GM04504 (cell line): ENCODE measurements around the gene CXXC4.

ENCODE experiments used
- DNase-seq: peaks from one replicate; pipeline ENCODE4 v3.0.0-alpha.2; 2012; ENCODE audit warnings: low read depth

CXXC4 gene

DNA sequence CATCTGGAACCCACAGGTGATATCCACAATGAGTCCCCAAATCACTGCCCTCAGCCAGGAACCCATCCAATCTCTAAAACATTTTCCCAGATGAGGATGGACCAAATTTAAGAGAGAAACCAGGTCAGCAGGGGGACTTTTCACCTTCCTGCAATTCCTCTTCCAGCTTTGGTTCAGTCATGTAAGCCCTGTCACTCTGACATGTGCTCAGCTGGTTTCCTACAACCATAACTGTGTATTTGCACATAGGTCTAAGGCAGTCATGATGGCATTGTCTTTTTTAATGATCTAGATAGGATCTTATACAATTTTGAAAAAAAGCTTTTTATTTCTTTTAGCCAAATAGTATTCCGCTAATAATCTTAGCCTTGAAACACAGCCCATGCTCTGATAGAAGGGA is 6.5 kb downstream of the CXXC4 start:
- DNase-seq = no peak

DNA sequence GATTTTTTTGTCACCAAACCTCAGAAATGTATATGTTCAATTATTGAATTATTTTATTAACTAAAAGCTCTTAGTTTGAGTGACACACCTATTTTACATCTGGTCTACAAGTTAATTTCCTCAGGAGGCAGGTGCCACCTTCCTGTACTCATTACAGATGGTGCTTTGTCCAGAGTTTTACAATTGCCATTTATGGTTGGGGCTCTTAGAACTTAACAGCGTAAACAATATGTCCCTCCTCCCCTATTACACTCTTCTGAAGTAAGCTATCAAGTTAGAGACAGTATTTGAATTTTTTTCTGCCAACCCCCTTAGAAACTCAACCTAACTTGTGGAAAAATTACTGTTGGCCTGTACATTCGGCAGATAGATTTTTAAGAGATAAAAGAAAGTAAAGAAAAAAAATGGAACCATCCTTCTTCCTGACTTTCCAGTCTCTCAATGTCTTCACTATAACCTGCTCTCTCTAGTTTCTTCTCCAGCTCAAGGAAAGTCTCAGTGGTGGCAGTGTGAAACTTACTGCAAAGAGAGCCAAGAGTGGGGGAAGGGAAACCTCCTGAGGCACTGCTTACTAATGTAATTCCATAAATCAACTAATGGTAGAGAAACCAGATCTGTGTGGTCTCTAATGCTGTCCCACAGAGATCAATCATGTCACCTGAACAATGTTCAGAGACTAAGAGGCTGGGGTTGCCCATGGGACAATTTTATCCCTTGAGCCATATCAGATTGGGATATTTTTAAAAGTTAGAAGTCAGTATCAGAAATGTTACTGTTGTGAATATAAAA is 7.8 kb downstream of the CXXC4 start:
- no peak for DNase-seq

DNA sequence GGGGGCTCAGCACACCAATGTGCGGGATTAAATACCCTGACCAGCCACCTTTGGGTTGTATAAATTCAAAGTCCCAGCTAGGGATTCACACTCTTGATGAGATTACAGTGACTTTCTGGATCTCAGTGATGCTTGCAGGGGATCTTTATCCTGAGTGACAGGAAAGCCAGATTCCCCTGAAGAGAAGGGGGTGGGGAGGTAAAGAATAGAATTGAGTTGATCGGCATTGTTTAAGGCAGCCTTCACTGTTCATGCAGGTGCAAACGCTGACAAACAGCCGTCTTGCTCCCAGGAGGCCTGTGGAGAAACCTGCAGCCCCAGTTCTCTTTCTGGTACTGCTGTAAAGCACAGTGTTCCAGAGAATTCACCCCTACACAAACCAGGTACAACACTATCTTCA is 19.0 kb downstream of the CXXC4 start:
- no peak for DNase-seq

DNA sequence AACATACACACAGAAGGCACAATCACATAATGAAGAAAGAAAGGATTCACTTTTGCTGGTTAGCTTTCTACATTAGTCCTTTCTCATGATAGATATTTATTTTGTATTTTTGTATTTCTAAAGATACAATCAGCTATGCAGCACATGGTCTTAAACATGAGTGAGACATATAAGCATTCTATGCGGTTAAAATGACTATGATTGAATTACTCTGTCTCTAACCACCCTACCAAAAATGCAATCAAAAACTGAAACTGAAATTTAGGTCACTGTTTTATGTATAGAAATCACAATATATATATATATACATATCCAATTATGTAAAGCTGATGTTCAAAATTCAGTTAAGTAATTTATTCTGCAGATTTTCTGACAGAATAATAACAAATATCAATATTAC is 21.9 kb downstream of the CXXC4 start:
- no peak for DNase-seq

DNA sequence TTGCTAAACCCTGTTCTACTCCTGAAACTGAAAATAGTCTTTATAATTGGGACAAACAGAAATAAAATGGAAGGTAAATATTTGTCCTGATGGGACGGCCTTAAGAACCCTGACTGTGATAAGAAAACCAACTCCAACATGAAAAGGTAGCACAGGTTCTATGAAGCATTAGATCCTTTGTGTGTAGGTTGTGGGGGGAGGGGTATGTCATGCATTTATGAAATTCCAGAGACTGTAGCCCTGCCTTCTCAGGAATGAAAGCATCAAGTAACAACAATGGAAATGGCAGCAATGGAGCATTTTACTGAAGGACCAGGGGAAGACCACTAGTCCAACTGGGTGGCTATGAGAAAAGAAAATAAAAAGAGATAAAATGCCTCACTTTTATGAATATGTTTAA is 23.9 kb downstream of the CXXC4 start:
- DNase-seq = no peak

DNA sequence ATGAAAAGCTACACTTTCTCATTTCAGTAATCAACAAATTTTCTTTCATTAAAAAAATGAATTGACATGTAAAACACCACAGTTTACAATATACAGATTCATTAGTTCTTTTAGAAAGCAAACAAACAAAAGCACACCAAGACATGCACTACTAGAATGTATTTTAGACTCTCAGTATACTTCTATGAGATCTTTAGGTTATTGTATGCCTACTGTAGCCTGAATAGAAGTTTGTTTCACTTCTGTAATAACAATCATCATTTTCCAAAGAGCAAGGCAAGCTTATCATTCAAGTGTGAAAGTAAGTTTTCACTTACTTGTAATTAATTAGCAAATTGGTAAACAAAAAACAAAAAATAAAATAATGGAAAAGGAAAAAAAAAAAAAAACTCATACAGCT is 24.9 kb downstream of the CXXC4 start:
- no peak for DNase-seq

DNA sequence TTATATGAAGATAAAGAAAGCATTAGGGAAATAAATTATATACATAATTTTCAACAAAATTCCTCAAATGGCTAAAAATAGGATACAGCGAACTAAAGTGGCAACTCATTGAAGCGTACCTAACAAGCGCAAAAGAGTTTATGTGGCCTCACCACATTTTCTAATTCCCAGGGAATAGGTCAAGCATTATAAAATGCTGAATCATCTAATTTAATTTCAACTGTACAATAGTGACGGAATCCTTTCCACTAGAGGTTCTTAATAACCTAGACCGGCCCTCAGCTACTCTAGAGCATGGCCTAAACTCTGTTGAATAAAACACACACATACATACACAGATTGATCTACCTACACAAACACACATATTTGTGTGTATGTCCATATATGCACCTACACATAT is 29.1 kb downstream of the CXXC4 start:
- DNase-seq = no peak

DNA sequence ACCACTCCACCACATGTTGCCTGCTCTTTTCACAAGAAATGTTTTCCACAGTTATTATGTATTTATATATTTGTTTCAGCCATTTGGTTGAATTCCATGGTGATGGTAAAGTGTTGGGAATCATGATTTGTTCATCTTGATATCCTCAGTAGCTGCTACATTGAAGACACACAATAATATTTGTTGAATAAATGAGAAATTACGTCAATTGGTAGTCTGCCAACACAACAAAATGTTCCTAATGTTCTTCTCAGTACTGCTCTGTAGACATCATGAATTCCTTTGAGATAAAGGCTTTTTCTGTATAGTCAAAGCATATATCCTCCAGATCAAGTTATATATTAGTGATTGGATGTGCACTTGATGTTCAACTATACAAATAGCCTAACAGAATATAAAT is 29.5 kb downstream of the CXXC4 start:
- DNase-seq = no peak

DNA sequence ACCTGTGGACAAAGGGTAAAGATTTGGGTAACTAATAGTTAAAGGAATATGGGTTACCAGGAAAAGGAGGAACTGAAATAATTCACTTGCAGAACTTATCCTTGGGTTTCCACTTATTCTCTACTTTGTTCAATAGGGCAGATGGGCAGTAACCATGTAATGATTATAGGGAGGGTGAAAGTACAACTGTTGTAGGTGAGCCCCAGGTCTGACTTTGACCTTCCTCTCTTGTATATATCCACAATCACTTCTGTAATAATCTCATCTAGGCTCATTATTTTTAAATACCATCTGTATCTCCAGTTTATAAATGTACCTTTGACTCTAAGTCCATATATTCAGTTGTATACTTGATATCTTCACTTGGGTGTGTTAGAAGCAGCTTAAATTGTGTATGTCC is 32.1 kb downstream of the CXXC4 start:
- DNase-seq = no peak

DNA sequence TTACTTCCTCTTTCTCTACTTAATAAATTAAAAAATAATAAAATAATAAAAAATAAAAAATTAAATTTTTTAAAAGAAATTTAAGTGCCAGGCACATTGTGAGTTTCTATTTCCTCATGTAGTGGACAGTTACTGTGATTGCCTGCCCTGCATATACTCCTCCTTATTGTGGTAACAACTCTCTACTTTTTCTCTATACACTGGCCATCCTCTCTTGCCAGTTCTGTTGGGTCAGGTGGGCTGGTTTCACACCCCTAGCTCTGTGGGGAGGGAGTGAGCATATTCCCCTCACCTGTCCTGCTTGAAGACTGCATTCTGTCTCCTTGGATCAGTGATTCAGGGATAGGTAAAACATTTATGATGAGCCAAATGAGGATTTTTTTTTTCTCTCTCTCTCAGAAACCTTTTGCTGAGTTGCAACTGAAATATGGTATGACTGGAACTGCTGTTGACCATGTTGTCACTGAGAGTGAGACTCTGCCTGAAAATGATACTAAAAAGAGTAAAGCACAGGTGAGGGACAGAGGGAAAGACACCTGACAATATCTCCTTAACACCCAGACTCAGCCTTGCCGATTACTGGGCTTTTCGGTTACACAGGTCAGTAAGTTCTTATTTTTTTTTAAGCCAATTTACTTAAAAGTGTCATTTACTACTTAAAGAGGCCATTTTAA is 37.2 kb downstream of the CXXC4 start:
- no peak for DNase-seq

DNA sequence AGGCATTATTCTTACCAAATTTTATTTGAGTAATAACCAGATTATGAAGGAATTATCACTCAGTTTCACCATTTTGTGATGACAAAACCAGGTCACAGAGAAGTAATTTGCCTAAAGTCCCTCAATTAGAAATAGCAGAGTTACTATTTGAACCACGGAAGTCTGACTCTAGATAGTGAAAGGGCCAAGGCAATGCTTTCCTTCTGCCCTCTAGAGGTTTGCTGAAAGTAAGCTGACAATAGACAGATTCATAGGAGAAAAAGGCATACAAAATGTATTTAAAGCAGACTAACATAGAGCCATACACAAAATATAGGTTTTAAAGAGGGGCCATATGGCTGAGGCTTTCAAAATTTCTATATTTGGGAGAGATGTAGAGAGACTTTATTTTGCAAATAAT is 43.1 kb downstream of the CXXC4 start:
- no peak for DNase-seq

DNA sequence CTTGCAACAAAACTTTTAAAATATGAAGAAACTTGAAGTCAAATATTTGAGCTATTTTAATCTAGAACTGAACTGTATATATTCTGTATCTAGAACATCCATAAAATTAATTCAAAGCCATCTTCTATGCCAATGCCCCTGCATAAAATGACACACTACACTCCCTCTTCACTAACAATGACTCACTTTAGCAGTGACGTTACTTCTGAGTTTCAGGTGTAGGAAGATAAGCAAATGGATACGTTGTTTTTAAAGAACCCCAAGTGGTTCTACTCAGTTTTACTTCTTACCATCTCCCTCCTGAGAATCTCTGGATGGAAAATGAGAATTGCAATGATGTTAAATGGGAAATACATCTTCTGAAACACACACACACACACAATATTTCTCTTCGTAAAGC is 45.2 kb downstream of the CXXC4 start:
- no peak for DNase-seq

DNA sequence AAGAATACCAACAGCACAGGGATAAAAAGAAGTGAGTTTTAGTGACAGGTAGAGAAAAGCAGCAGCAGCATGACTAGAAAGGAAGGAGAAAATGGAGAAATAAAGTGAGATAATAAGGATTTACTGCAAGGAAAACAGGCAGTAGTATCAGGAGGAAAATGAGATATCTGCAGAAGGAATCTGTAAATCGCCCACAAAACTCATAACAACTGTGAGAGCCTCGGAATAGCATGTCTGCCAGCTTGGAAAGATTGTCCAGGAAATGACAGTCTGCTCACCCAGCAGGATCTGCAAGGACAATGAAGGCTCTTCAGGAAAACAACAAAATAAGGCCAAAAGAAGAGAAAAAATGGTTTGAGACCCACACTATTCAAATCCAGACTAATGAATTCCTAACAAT is 47.4 kb downstream of the CXXC4 start:
- DNase-seq = no peak

DNA sequence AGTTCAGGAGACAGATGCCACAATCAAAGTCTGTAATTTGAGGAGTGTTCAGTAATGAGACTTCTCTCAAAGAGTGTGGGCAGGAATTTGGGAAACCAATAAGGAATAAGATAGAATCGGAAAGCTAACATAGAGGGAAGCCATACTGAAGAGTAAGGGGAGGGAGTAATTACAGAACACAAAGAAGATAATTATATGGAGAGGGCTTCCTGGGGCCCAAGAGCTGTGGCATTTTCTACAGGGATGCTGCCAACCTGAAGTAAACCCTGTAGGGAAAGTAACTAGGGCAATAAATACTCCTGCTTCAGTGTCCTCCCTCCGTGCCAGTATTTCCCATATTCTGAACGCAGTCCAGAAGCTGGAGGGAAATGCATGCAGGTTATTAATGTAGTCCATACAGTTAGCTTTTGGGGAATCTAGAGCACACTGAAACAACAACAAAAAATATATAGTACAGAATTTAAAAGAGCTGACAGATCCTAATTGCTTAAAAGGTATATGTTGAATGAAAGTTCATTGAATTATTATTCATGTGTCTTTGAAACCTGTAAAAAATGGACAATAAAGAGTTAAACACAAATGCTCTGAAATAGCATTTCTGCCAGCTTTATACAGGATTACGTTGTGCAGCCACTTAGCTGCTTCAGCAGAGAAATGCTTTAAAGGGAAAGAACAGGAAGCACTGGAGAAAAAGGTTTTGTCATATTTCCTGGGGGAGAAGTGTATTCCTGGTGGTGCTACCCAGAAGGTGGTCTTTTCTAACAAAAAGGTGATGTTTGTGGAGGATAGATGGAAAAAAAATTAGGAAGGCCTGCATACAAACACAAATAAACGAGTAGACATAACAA is 48.0 kb downstream of the CXXC4 start:
- no peak for DNase-seq

DNA sequence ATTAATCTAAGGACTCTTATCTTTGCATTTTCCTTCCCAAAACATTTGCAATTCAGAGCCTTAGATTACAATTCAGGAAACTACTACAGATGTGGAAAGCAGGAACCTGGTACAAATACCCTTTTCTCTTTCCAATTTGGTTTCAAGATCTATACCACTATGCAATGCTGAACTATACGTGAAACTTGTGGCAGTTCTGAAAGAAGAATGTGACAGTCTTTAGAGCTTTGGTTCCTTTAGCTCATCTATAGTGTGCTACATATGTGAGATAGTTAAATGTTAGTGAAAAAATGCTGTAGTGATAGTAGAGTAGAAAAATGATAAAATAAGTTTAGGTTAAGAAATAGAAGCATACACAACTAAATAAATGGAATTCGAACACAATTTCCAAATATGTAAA is 50.0 kb downstream of the CXXC4 start:
- no peak for DNase-seq

DNA sequence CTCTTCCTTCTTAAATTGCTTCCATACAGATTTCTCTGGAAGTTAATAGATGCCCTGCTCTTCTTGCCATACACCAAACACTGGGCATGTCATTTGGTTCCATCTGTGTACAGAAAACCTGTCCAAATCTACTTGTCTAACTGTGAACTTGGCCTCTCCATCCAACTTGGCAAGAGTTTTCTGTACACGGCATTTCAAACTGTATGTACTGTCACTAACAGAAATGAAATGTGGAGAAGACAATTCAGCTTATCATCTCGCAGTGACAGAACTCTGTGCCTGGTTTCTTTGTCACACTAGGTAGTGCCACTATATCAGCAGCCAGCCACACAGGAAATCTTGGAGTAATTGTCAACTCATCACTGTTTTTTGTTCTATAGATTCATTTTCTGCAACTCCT is 58.2 kb downstream of the CXXC4 start:
- DNase-seq = no peak

DNA sequence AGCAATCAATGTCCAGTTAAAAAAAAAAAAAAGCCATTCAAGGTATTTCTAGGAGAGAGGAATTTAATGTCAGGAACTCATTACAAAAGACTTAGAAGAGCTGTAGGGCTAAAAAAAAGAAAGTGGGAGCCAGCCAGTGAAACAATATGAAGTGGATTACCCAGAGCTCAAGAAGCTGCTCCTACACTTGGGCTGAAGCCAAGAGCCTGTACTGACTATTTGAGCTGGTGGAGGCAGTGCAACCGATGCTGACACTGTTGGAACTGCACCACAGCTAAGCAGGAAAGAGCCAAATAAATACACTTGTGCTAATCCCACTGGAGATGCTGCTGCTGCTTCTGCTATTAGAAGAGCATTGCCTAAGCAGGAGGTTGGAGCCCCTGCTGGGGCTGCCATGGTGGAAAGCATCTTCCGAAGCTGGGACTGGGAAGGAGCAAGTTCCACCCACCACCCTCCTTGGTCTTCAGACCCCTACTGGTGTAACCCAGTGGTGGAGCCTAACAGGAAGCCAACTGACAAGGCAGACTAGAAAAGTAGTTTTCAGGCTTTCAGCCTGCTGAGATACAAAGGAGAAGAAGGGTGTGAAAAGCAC is 65.4 kb downstream of the CXXC4 start:
- DNase-seq = no peak

DNA sequence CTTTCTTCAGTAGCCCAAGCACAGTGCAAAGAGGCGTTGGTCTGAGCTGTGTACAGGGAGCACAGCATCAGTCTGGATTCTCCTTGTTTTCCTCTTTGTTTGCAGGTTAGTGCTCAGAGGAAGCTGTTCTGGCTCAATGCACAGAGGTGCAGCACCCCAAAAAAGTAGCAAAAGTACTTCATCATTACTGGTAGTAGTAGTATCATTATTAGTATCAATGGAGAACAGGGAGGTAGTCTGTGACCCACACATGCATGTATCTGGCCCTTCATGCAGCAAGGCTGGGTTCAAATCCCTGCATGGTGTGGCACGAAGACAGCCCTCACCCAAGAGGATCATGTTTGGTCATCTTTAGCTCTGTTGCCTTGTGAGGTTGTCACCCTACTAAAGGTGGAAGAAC is 68.7 kb downstream of the CXXC4 start:
- no peak for DNase-seq

DNA sequence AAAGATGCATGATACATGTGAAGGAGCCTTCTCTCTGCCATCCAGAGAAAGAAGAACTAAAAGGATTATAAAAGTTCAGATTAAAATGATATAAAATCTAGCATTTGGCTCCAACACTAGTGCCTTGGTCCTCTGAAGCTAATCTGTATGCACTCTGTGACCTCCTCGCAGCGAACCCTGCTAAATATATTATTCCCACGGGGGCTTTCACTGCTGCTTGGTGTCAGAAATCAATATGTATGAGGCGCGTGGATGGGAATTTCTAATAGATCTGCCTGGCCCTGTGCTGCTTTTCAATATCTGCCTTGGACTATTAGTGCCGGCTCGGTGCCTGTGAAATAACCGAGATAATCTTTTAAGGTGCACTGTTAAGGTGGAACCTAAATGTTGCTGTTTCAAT is 69.7 kb downstream of the CXXC4 start:
- no peak for DNase-seq

DNA sequence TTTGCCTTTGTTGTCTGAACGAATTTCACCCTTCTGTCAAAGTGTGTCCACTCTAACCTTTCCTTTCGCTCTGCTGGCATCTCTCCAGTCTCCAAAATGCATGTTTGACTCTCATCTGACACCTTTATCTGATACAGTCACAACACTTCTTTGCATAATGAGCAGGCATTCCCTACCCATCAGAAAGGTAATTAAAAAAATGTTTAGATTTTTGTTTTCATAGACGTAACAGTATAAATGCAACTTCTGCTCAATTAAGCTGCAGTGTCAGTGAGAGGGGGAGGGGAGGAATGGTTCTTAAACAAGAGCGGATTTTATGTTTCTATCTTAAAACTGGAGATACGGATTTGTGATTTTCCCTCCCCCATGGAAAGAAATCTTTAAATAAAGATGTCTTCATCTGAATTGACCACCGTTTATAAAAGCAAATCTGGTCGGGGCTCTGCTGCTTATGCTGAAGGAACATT is 70.2 kb downstream of the CXXC4 start:
- no peak for DNase-seq

DNA sequence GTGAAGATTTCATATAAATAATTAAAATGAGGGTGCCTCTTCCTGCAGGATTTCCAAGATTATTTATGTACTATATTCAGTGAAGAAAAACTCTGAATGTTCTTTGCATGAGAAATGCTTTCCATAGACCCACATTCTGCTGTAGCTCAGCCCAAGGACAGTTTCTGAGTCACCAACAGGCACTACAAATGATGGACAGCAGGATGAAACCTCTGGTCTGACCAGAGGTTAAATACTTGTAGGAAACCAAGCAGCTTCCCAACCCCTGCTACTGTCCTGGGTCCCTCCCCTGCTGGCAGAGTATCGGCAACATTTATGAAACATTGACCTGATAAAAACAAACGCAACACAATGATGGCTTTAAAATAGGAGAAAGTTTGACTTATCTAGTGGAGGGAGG is 73.1 kb downstream of the CXXC4 start:
- DNase-seq = no peak

DNA sequence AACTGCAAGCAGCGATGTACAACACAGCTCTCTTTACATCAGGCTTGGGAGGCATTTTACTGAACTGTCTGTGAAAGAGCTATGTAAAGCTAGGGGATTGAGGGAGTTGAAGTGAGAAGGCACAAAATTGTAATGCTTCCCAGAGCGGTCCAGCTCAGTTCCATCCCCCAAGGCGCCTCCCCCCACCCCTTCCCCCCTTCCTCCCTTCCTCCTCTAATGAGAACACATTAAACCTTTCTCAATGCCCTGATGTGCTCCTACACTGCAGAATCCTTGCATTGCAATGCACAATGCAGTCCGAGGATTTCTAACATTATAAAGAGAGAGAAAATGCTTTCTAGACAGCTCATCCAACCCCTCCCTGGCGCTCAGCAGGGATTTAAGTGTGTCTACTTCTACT is 73.9 kb downstream of the CXXC4 start:
- DNase-seq = no peak
